Measurements from ENCODE around the gene RPAP2.

RPAP2 gene

DNA sequence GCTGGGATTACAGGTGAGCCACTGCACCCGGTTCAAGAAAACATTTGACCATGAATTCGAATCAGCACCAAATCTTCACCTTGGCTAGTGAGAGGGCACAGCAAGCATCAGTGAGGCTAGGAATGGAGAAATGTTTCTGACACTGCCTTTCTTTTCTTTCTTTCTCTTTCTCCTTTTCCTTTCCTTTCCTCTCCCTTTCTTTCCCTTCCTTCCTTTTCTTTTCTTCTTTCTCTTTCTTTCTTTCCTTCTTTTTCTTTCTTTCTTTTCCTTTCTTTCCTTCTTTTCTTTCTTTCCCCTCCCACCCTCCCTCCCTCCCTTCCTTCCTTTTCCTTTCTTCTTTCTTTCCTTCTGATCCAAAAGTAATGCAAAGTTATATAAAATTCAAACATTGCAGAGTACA is 147.0 kb downstream of the RPAP2 start:
- no peak for DNase-seq (ENCODE audit: low read depth in 2 of 3, low spot score in 1 of 3)

GRCh38 chr1:92446546-92446945 is 147.7 kb downstream of the RPAP2 start:
- DNase-seq (ENCODE audit: low read depth in 2 of 3, low spot score in 1 of 3) = no peak

DNA sequence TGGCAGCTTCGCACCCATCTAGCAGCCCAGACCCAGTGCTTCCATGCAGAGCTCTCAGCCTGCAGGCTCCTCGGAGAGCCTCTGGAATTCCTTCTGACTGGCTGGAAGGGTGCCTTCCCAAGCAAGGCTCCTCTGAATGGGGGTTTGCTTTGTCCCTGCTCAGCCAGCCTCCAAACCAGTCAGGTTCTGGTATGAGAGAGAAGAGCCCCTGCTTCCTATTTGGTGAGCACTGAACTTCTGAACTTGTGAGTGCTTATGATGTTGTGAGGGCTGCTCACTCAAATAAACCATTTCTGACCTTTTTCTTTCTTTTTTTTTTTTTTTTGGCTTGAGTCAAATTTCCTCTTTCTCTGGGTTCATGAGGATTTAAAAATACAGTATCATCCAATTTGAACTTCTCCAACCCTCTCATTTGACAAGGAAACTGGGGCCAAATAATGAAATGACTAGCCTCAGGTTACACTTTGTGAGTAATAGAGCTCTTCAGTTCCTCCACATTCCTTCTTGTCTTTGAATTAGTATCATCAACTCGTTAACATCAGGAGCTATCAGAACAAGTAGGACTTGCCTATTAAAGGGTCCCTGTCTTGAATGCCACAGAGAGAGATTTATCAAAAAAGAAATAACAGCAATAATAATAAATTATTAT is 148.3 kb downstream of the RPAP2 start:
- DNase-seq (ENCODE audit: low read depth in 2 of 3, low spot score in 1 of 3) = no peak

GRCh38 chr1:92447976-92448375 is 149.1 kb downstream of the RPAP2 start:
- DNase-seq (ENCODE audit: low read depth in 2 of 3, low spot score in 1 of 3) = no peak
